ENCODE results near the gene MYBPHL.

MYBPHL gene

GRCh38 chr1:109306832-109307273 lies at the start of gene MYBPHL:
Gene MYBPHL, minus strand, starts transcription at chr1:109307011. Its CDS starts 20 bp downstream, at chr1:109306991.
- no peak for DNase-seq (ENCODE audit: low read depth)

GRCh38 chr1:109356505-109356904 lies 49.7 kb upstream of the MYBPHL start:
- no peak for DNase-seq (ENCODE audit: low read depth)

GRCh38 chr1:109354929-109355328 lies 48.1 kb upstream of the MYBPHL start:
- DNase-seq (ENCODE audit: low read depth) = no peak

- DNase-seq (ENCODE audit: low read depth) = no peak
These were observed 44.6 kb upstream of the MYBPHL start for GRCh38 chr1:109351457-109351856.

GRCh38 chr1:109350655-109351054 lies 43.8 kb upstream of the MYBPHL start:
- no peak for DNase-seq (ENCODE audit: low read depth)

- no peak for DNase-seq (ENCODE audit: low read depth)
These were observed 43.4 kb upstream of the MYBPHL start for GRCh38 chr1:109350182-109350581.

GRCh38 chr1:109347511-109347910 lies 40.7 kb upstream of the MYBPHL start:
- no peak for DNase-seq (ENCODE audit: low read depth)

- no peak for DNase-seq (ENCODE audit: low read depth)
These were observed 35.4 kb upstream of the MYBPHL start for GRCh38 chr1:109341944-109342930.

- DNase-seq (ENCODE audit: low read depth) = no peak
These were observed 31.8 kb upstream of the MYBPHL start for GRCh38 chr1:109338608-109339007.

GRCh38 chr1:109338091-109338490 lies 31.3 kb upstream of the MYBPHL start:
- no peak for DNase-seq (ENCODE audit: low read depth)

- no peak for DNase-seq (ENCODE audit: low read depth)
These were observed 28.3 kb upstream of the MYBPHL start for GRCh38 chr1:109335091-109335490.

GRCh38 chr1:109331113-109331512 lies 24.3 kb upstream of the MYBPHL start:
- DNase-seq (ENCODE audit: low read depth) = no peak

GRCh38 chr1:109327285-109327684 lies 20.5 kb upstream of the MYBPHL start:
- DNase-seq (ENCODE audit: low read depth) = no peak

- DNase-seq (ENCODE audit: low read depth) = no peak
These were observed 16.2 kb upstream of the MYBPHL start for GRCh38 chr1:109322974-109323373.

GRCh38 chr1:109319114-109319513 lies 12.3 kb upstream of the MYBPHL start:
- no peak for DNase-seq (ENCODE audit: low read depth)

GRCh38 chr1:109316506-109316905 lies 9.7 kb upstream of the MYBPHL start:
- DNase-seq (ENCODE audit: low read depth) = no peak

- no peak for DNase-seq (ENCODE audit: low read depth)
These were observed 8.5 kb upstream of the MYBPHL start for GRCh38 chr1:109315288-109315687.

- no peak for DNase-seq (ENCODE audit: low read depth)
These were observed 8.0 kb upstream of the MYBPHL start for GRCh38 chr1:109314795-109315194.

GRCh38 chr1:109312978-109313775 lies 6.4 kb upstream of the MYBPHL start:
- DNase-seq (ENCODE audit: low read depth) = no peak

- no peak for DNase-seq (ENCODE audit: low read depth)
These were observed 5.4 kb upstream of the MYBPHL start for GRCh38 chr1:109312246-109312645.

- no peak for DNase-seq (ENCODE audit: low read depth)
These were observed 2.5 kb upstream of the MYBPHL start for GRCh38 chr1:109309347-109309746.

GRCh38 chr1:109307274-109308021 lies 637 bp upstream of the MYBPHL start:
- DNase-seq (ENCODE audit: low read depth) = no peak
